Adrenal gland (tissue), 12 donors: ENCODE measurements around the gene GCNT2. TPM values are rescaled to one million over a fixed set of nuclear protein-coding genes. Genes with fewer than 3 reads are reported as not detected.

ENCODE experiments used
- DNase-seq, 7 donors: peaks; one replicate each; pipeline ENCODE4 v3.0.0-alpha.2; 2019 to 2020
- H3K27ac ChIP-seq, 5 donors: fragments of 200-600 bp; sonication (generic) in 4 of 5; 1 replicate in 3 of 5; 2 replicates in 2 of 5; pipeline versions ENCODE4 v1.5.1 to v1.8.0; 2016 to 2020; ENCODE audit warnings: mild to moderate bottlenecking in 1 of 5
- H3K27me3 ChIP-seq: fragments of 200-600 bp; 2 replicates; pipeline ENCODE4 v1.8.0; 2021
- H3K36me3 ChIP-seq, 2 donors: fragments of 200-600 bp; replicated peaks in 1 of 2; 1 replicate in 1 of 2; 2 replicates in 1 of 2; pipeline versions ENCODE4 v1.5.1 to v1.8.0; 2018 to 2022
- H3K4me1 ChIP-seq, 2 donors: fragments of 200-600 bp; replicated peaks in 1 of 2; 1 replicate in 1 of 2; 2 replicates in 1 of 2; pipeline versions ENCODE4 v1.5.1 to v1.8.0; 2018 to 2021
- H3K4me3 ChIP-seq, 4 donors: fragments of 200-600 bp; sonication (generic) in 3 of 4; one replicate each; pipeline ENCODE4 v1.5.1; 2016 to 2018
- H3K9me3 ChIP-seq, 3 donors: fragments of 200-600 bp; sonication (generic) in 1 of 3; replicated peaks in 1 of 3; 1 replicate in 2 of 3; 2 replicates in 1 of 3; pipeline versions ENCODE4 v1.5.1 to v1.8.0; 2016 to 2021
- CTCF ChIP-seq, 6 experiments: fragments of 450-650 bp in 4 of 6; fragments of 200-600 bp in 2 of 6; sonication (generic) in 1 of 6; IDR thresholded peaks; 1 replicate in 5 of 6; 2 replicates in 1 of 6; pipeline versions ENCODE4 v1.5.1 to v1.8.0; 2016 to 2021; ENCODE audit warnings: antibody characterized with exemption in 6 of 6, mild to moderate bottlenecking in 2 of 6, moderate library complexity in 1 of 6
- POLR2A ChIP-seq, 2 donors: fragments of 450-650 bp; IDR thresholded peaks; one replicate each; pipeline ENCODE4 v1.6.1; 2017; ENCODE audit warnings: antibody characterized with exemption in 2 of 2, mild to moderate bottlenecking in 2 of 2, moderate library complexity in 1 of 2
- WGBS, 4 donors: extraction: QIAGEN DNeasy Blood & Tissue Kit in 2 of 4; methylation state at CpG; one replicate each; pipeline versions ENCODE4 v1.1.5 to v1.1.7; 2013 to 2017; 5-methylcytosine and 5-hydroxymethylcytosine counted together
- intact Hi-C, 2 donors: fragments of 100-400 bp; cut with DNase I; formaldehyde crosslinking; loops; one replicate each; pipeline versions ENCODE4 v1.14.1 to v1.15.0; 2022 to 2023
- polyA plus RNA-seq, 3 donors: library from polyadenylated mRNA; stranded (reverse); fragments of 200-250 nt in 2 of 3; fragments of 350-450 nt in 1 of 3; fragmentation: Illumina TruSeq in 1 of 3; extraction: RNeasy Lipid Tissue Mini Kit (QIAGEN cat#74804) in 1 of 3; gene quantifications; one replicate each; pipeline ENCODE4 v1.2.3, GENCODE V29; 2013 to 2014
- total RNA-seq, 9 donors: library from RNA; depleted of rRNA in 4 of 9; stranded (reverse); fragments of >200 nt in 4 of 9; fragments of 120-200 nt in 1 of 9; fragmentation: NEBNext Ultra II Directional in 1 of 9; extraction: Animal tissue kit (Norgen Biotek cat#: 25700) in 1 of 9; gene quantifications; one replicate each; pipeline versions ENCODE4 v1.1.0 to v1.2.4, GENCODE V29; 2013 to 2023
- donor health status: healthy with polysubstance abuse.
- donor health status: Bipolar disorder and iron deficiency.
- donor health status: DM: yes; HTN: yes; CAD: no.
- donor health status: DM: no; HTN: no; CAD: no.
- donor health status: DM: no; HTN: no; CAD: no.
- donor health status: DM: yes; HTN: yes; CAD: no.

GCNT2 gene
- total and polyA plus RNA-seq, 12 donors = 0.27 to 4.0 (median 1.7) TPM

- no peaks in the 10 kb centered on the region for H3K9me3 ChIP-seq
- WGBS, 4 donors = 72 to 84% (median 75%) methylated on average over 2 of the region's 2 CpGs
- no peak for DNase-seq
- intact Hi-C loops = no loop called here
- TF ChIP-seq CTCF (IDR thresholded peaks at IDR 0.05) (no peak), POLR2A (IDR thresholded peaks at IDR 0.05) (no peak)
- H3K4me3 ChIP-seq = no peak overlapping the region
- no peaks in the 10 kb centered on the region for H3K4me1 ChIP-seq
- no peak overlapping the region for H3K27ac ChIP-seq
- no peaks in the 10 kb centered on the region for H3K36me3 ChIP-seq
- no peaks in the 10 kb centered on the region for H3K27me3 ChIP-seq
Observed at GRCh38 chr6:10542213-10542612, 21.1 kb downstream of the GCNT2 start.

GRCh38 chr6:10543488-10543887 lies 22.3 kb downstream of the GCNT2 start:
- WGBS, 4 donors = 65 to 75% (median 70%) methylated on average over 2 of the region's 2 CpGs
- Histone ChIP-seq H3K36me3 (no peaks in the 10 kb centered on the region), H3K27me3 (no peaks in the 10 kb centered on the region), H3K9me3 (no peaks in the 10 kb centered on the region), H3K27ac (no peak overlapping the region), H3K4me1 (no peaks in the 10 kb centered on the region), H3K4me3 (no peak overlapping the region)
- DNase-seq = no peak
- intact Hi-C loops = no loop called here
- TF ChIP-seq POLR2A (IDR thresholded peaks at IDR 0.05) (no peak), CTCF (IDR thresholded peaks at IDR 0.05) (no peak)

- intact Hi-C loops = no loop called here
- no peak for DNase-seq
- H3K4me1 ChIP-seq = no peaks in the 10 kb centered on the region
- no peaks in the 10 kb centered on the region for H3K27me3 ChIP-seq
- H3K36me3 ChIP-seq = no peaks in the 10 kb centered on the region
- WGBS, 4 donors = 47 to 74% (median 60%) methylated on average over 4 of the region's 4 CpGs
- TF ChIP-seq CTCF (IDR thresholded peaks at IDR 0.05) (no peak), POLR2A (IDR thresholded peaks at IDR 0.05) (no peak)
- no peak overlapping the region for H3K4me3 ChIP-seq
- H3K27ac ChIP-seq = no peak overlapping the region
- no peaks in the 10 kb centered on the region for H3K9me3 ChIP-seq
Observed at GRCh38 chr6:10545482-10545881, 24.3 kb downstream of the GCNT2 start.

DNA sequence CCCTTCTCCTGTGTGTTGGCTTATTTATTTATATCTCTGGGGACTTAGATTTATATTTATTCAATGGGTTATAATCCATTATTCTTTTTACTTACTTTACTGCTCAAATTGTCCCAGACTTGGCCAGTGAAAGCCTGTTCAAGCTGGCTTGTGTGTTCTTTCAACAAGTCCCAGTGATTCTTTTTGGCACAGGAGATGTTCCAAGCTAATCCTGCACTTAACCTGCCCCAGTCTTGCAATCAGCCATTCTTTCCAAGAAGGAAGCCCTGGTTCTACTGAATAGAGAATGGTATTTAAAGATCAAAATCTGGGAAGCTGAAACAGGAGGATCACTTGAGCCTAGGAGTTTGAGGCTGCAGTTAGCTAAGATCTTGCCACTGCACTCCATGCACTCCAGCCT lies 26.7 kb downstream of the GCNT2 start:
- TF ChIP-seq POLR2A (IDR thresholded peaks at IDR 0.05) = no peak
- no peak for TF ChIP-seq CTCF (IDR thresholded peaks at IDR 0.05)
- H3K27me3 ChIP-seq = no peaks in the 10 kb centered on the region
- no peak for DNase-seq
- H3K4me1 ChIP-seq = no peaks in the 10 kb centered on the region
- no peak overlapping the region for H3K4me3 ChIP-seq
- H3K9me3 ChIP-seq = no peaks in the 10 kb centered on the region
- H3K36me3 ChIP-seq = no peaks in the 10 kb centered on the region
- no peak overlapping the region for H3K27ac ChIP-seq
- intact Hi-C loops = no loop called here
